K562 (cell line): ENCODE results near the gene CBX2. TPM values are rescaled to one million over a fixed set of nuclear protein-coding genes. Genes with fewer than 3 reads are reported as not detected.

Source experiments
- ATAC-seq: fragments of 200-7000 bp; cut with Tn5 transposase; 3 replicates; pipeline ENCODE4 v1.9.1; 2020; ENCODE audit warnings: moderate library complexity
- BruUV-seq: library from RNA; stranded (reverse); fragments of 400-500 nt; replicated peaks from 2 replicates; lab custom pipeline; 2021; lab: Mats Ljungman, UMichigan
- CTCF ChIA-PET: fragments of 300-600 bp; formaldehyde crosslinking; extraction: SDS; loops from one replicate; lab custom pipeline; 2021; ENCODE audit warnings: low intra/inter-chr PET ratio; lab: Yijun Ruan, JAX
- POLR2A ChIA-PET: fragments of 300-600, 350-650 bp; sonication (Branson Sonifier 250); formaldehyde crosslinking; extraction: SDS; loops from one replicate; lab custom pipeline; 2021; ENCODE audit warnings: antibody characterized with exemption, inconsistent platforms; lab: Yijun Ruan, JAX
- DNase-seq, 4 experiments: peaks; one replicate each; pipeline versions ENCODE4 v3.0.0 to v3.0.0-alpha.2; 2011 to 2018; ENCODE audit warnings: low spot score in 3 of 4, mixed read lengths in 3 of 4; ENCODE audit errors: extremely low read depth in 1 of 4
- FAIRE-seq: peaks from 2 replicates; lab custom pipeline; 2011; peaks lifted over from hg19 to GRCh38; lab: Jason Lieb, UNC
- H2AFZ ChIP-seq: 2 replicates; pipeline ENCODE4 v1.6.0; 2011; ENCODE audit warnings: low read depth, low read length, control low read depth, inconsistent platforms
- H3K27ac ChIP-seq: fragments of 200-600 bp; 3 replicates; pipeline ENCODE4 v1.8.0; 2011; ENCODE audit warnings: low read depth, mild to moderate bottlenecking, control low read depth, inconsistent platforms, low read length, moderate library complexity, mixed read lengths; ENCODE audit errors: extremely low read depth
- H3K27me3 ChIP-seq, 2 experiments: fragments of 300-600 bp in 1 of 2; 2 replicates in 1 of 2; 3 replicates in 1 of 2; pipeline versions ENCODE4 v1.6.0 to v1.8.0; 2011; ENCODE audit warnings: inconsistent platforms in 2 of 2, low read length in 2 of 2, mild to moderate bottlenecking in 1 of 2, mixed read lengths in 1 of 2, moderate library complexity in 1 of 2; ENCODE audit not compliant: control insufficient read depth in 2 of 2, insufficient read depth in 2 of 2
- H3K36me3 ChIP-seq: fragments of 300-600 bp; 3 replicates; pipeline ENCODE4 v1.8.0; 2011; ENCODE audit warnings: mild to moderate bottlenecking, low read length, inconsistent platforms; ENCODE audit not compliant: control insufficient read depth, insufficient read depth
- H3K4me1 ChIP-seq, 2 experiments: fragments of 200-600 bp in 1 of 2; replicated peaks in 1 of 2; 2 replicates in 1 of 2; 3 replicates in 1 of 2; pipeline versions ENCODE4 v1.5.1 to v1.8.0; 2011; ENCODE audit warnings: inconsistent platforms in 2 of 2, low read length in 2 of 2, mild to moderate bottlenecking in 1 of 2, mixed read lengths in 1 of 2, moderate library complexity in 1 of 2; ENCODE audit not compliant: control insufficient read depth in 2 of 2, insufficient read depth in 2 of 2
- H3K4me2 ChIP-seq: 2 replicates; pipeline ENCODE4 v1.6.1; 2011; ENCODE audit warnings: low read length, control low read depth, inconsistent platforms, mixed read lengths; ENCODE audit not compliant: insufficient read depth
- H3K4me3 ChIP-seq: fragments of 200-600 bp; sonication (generic), shearing (Covaris generic); 2 replicates; pipeline ENCODE4 v1.5.1; 2016; ENCODE audit warnings: control low read depth, inconsistent platforms
- H3K79me2 ChIP-seq: fragments of 200-600 bp; 3 replicates; pipeline ENCODE4 v1.8.0; 2011; ENCODE audit warnings: low read length, inconsistent platforms; ENCODE audit not compliant: control insufficient read depth, insufficient read depth
- H3K9ac ChIP-seq, 2 experiments: 2 replicates each; pipeline versions ENCODE4 v1.6.0 to v1.6.1; 2011; ENCODE audit warnings: low read depth in 2 of 2, low read length in 2 of 2, control low read depth in 1 of 2, inconsistent platforms in 1 of 2, mild to moderate bottlenecking in 1 of 2, mixed read lengths in 1 of 2; ENCODE audit not compliant: insufficient read depth in 1 of 2
- H3K9me1 ChIP-seq: one replicate; pipeline ENCODE4 v1.6.0; 2011; ENCODE audit warnings: inconsistent platforms, mild to moderate bottlenecking, low read length, moderate library complexity; ENCODE audit not compliant: control insufficient read depth, insufficient read depth
- H3K9me3 ChIP-seq: replicated peaks from 2 replicates; pipeline ENCODE4 v1.5.1; 2011; ENCODE audit warnings: low read depth, low read length, inconsistent platforms; ENCODE audit not compliant: control insufficient read depth, insufficient read depth
- H4K20me1 ChIP-seq: replicated peaks from 2 replicates; pipeline ENCODE4 v1.6.1; 2011; ENCODE audit warnings: low read length, inconsistent platforms, mixed read lengths; ENCODE audit not compliant: control insufficient read depth, insufficient read depth
- BMI1 ChIP-seq: fragments of 150-350 bp; IDR thresholded peaks from 2 replicates; pipeline ENCODE4 v1.6.1; 2014; ENCODE audit warnings: low read length
- COPS2 ChIP-seq: fragments of 450-650 bp; conservative IDR thresholded peaks from 2 replicates; pipeline ENCODE4 v1.6.1; 2016; ENCODE audit warnings: mild to moderate bottlenecking, moderate library complexity
- E2F6 ChIP-seq, 2 experiments: IDR thresholded peaks; 2 replicates each; pipeline ENCODE4 v1.6.1; 2011; ENCODE audit warnings: borderline replicate concordance in 1 of 2, control low read depth in 1 of 2, low read depth in 1 of 2, low read length in 1 of 2, mild to moderate bottlenecking in 1 of 2, mixed read lengths in 1 of 2, moderate library complexity in 1 of 2; ENCODE audit not compliant: insufficient read depth in 1 of 2, insufficient read length in 1 of 2, poor library complexity in 1 of 2, severe bottlenecking in 1 of 2; ENCODE audit errors: extremely low read depth in 1 of 2
- EP400 ChIP-seq: fragments of 450-650 bp; IDR thresholded peaks from 2 replicates; pipeline ENCODE4 v1.6.1; 2017; ENCODE audit warnings: antibody characterized with exemption, mild to moderate bottlenecking, moderate library complexity
- LARP7 ChIP-seq: fragments of 450-650 bp; IDR thresholded peaks from 2 replicates; pipeline ENCODE4 v1.6.1; 2016
- PRDM10 ChIP-seq: fragments of 450-650 bp; IDR thresholded peaks from 2 replicates; pipeline ENCODE4 v1.6.1; 2018; ENCODE audit not compliant: partially characterized antibody
- RAD51 ChIP-seq: fragments of 450-650 bp; IDR thresholded peaks from 2 replicates; pipeline ENCODE4 v1.7.1; 2016; ENCODE audit warnings: low read depth, mild to moderate bottlenecking, borderline replicate concordance
- RBM17 ChIP-seq: fragments of 200-400 bp; formaldehyde crosslinking; IDR thresholded peaks from 2 replicates; pipeline ENCODE4 v1.6.1; 2017; ENCODE audit warnings: low read depth, mild to moderate bottlenecking, low read length, borderline replicate concordance
- TEAD4 ChIP-seq, 2 experiments: sonication (generic) in 1 of 2; formaldehyde crosslinking in 1 of 2; IDR thresholded peaks; 2 replicates each; pipeline versions ENCODE4 v1.6.1 to v1.8.0; 2012 to 2022; ENCODE audit warnings: borderline replicate concordance in 1 of 2, inconsistent platforms in 1 of 2, low read length in 1 of 2, mild to moderate bottlenecking in 1 of 2, missing genetic modification reagents in 1 of 2
- USF2 ChIP-seq: sonication (generic); formaldehyde crosslinking; IDR thresholded peaks from 2 replicates; pipeline ENCODE4 v1.5.0; 2020; ENCODE audit warnings: missing genetic modification reagents
- ZEB2 ChIP-seq: fragments of 450-650 bp; IDR thresholded peaks from 2 replicates; pipeline ENCODE4 v1.6.1; 2016
- ZNF143 ChIP-seq: sonication (generic); formaldehyde crosslinking; IDR thresholded peaks from 2 replicates; pipeline ENCODE4 v1.9.0; 2022; ENCODE audit warnings: mild to moderate bottlenecking, missing genetic modification reagents
- WGBS: fragments of 100-300 bp; shearing (Covaris generic); methylation state at CpG from one replicate; pipeline ENCODE4 v1.1.6; 2016; ENCODE audit warnings: low coverage, mixed read lengths; ENCODE audit not compliant: insufficient coverage; ENCODE audit errors: missing lambda C conversion rate; 5-methylcytosine and 5-hydroxymethylcytosine counted together
- in situ Hi-C: fragments of 300-500 bp; cut with MboI; formaldehyde crosslinking; loops from 4 replicates; pipeline ENCODE4 v1.15.0; 2018; ENCODE audit warnings: inconsistent platforms, mixed read lengths
- intact Hi-C: fragments of 100-400 bp; cut with micrococcal nuclease; formaldehyde crosslinking; loops from 2 replicates; pipeline ENCODE4 v1.14.2; 2022
- polyA plus RNA-seq, 8 experiments: library from polyadenylated mRNA; depleted of rRNA in 4 of 8; stranded (reverse) in 5 of 8; unstranded in 3 of 8; fragments of >200 nt; fragmentation: Nextera tagmentation in 2 of 8; fragmentation: Illumina TruSeq in 1 of 8; extraction: Ambion mirVana in 2 of 8; extraction: Trizol in 1 of 8; gene quantifications; 2 replicates each; pipeline versions ENCODE4 v1.2.1 to v1.2.3, GENCODE V29; 2011 to 2014; ENCODE audit warnings: inconsistent platforms in 1 of 8, missing spikeins in 1 of 8
- total RNA-seq, 7 experiments: library from RNA; depleted of rRNA in 6 of 7; stranded (reverse); fragments of >200 nt in 6 of 7; fragmentation: Illumina TruSeq in 2 of 7; extraction: Trizol in 2 of 7; gene quantifications; 2 replicates each; pipeline versions ENCODE4 v1.2.1 to v1.2.3, GENCODE V29; 2011 to 2021; ENCODE audit warnings: low replicate concordance in 1 of 7

CBX2 gene
- total and polyA plus RNA-seq, 9 of the 15 experiments (the other 6 are each of a cell fraction or from before 2014, with no cell fraction given): 0.66 to 26.9 (median 13.9) TPM

- TF ChIP-seq E2F6 (IDR thresholded peaks at IDR 0.05; ENCODE audit: borderline replicate concordance in 1 of 2, extremely low read depth in 1 of 2, insufficient read depth in 1 of 2, insufficient read length in 1 of 2, low read depth in 1 of 2, low read length in 1 of 2, poor library complexity in 1 of 2, severe bottlenecking in 1 of 2): peak in 1 of 2 experiments; percentile 51
These were observed at the start of gene CBX2 (continued) for GRCh38 chr17:79777894-79778503.

GRCh38 chr17:79728169-79728907 lies 49.6 kb upstream of the CBX2 start:
- intact Hi-C loops: no loop called here
- BruUV-seq: no TSS peak
- Histone ChIP-seq H3K4me1 (peaks cover 5 to 29% of the 10 kb centered on the region in 2 experiments; a peak in 4 of 5 replicates), H3K4me3 (no peak overlapping the region), H2AFZ (peak overlapping the region; percentile 97), H3K27me3 (no peaks in the 10 kb centered on the region), H3K9ac (no peak overlapping the region), H3K36me3 (no peaks in the 10 kb centered on the region), H3K27ac (no peak overlapping the region), H3K9me3 (no peaks in the 10 kb centered on the region), H3K79me2 (no peaks in the 10 kb centered on the region), H3K9me1 (no peaks in the 10 kb centered on the region), H3K4me2 (peak overlapping the region; percentile 40), H4K20me1 (no peaks in the 10 kb centered on the region)
- POLR2A ChIA-PET: interaction anchor here (0.6 kb wide), 1 partner anchor 109 kb away, joined by 3 read pairs; no protein-coding TSS in a partner anchor
- DNase-seq (peak; percentile 92 to 97 (median 96)), ATAC-seq (peak; percentile 94), FAIRE-seq (peak; percentile 100)
- 53% methylated on average over 14 of the region's 22 CpGs for WGBS
- CTCF ChIA-PET: no interaction called here
- in situ Hi-C loops: no loop called here
- TF ChIP-seq TEAD4 (IDR thresholded peaks at IDR 0.05; ENCODE audit: low read length) (0 out of 2 replicates have a peak, but pooled peaks have one; percentile 24), TEAD4 (CRISPR knock-in tag; IDR thresholded peaks at IDR 0.05; ENCODE audit: borderline replicate concordance) (no peak), EP400 (no peak), RBM17 (no peak), BMI1 (no peak), LARP7 (no peak), PRDM10 (no peak), COPS2 (no peak), USF2 (CRISPR knock-in tag) (peak; percentile 98), ZEB2 (no peak), RAD51 (peak; percentile 96), ZNF143 (CRISPR knock-in tag) (peak; percentile 90)
